K562 (cell line): ENCODE measurements around the gene AKAP12. TPM values are rescaled to one million over a fixed set of nuclear protein-coding genes. Genes with fewer than 3 reads are reported as not detected.

Source experiments
- ATAC-seq: fragments of 200-7000 bp; cut with Tn5 transposase; 3 replicates; pipeline ENCODE4 v1.9.1; 2020; ENCODE audit warnings: moderate library complexity
- BruUV-seq: library from RNA; stranded (reverse); fragments of 400-500 nt; replicated peaks from 2 replicates; lab custom pipeline; 2021; lab: Mats Ljungman, UMichigan
- CTCF ChIA-PET: fragments of 300-600 bp; formaldehyde crosslinking; extraction: SDS; loops from one replicate; lab custom pipeline; 2021; ENCODE audit warnings: low intra/inter-chr PET ratio; lab: Yijun Ruan, JAX
- POLR2A ChIA-PET: fragments of 300-600, 350-650 bp; sonication (Branson Sonifier 250); formaldehyde crosslinking; extraction: SDS; loops from one replicate; lab custom pipeline; 2021; ENCODE audit warnings: antibody characterized with exemption, inconsistent platforms; lab: Yijun Ruan, JAX
- DNase-seq, 4 experiments: peaks; one replicate each; pipeline versions ENCODE4 v3.0.0 to v3.0.0-alpha.2; 2011 to 2018; ENCODE audit warnings: low spot score in 3 of 4, mixed read lengths in 3 of 4; ENCODE audit errors: extremely low read depth in 1 of 4
- FAIRE-seq: peaks from 2 replicates; lab custom pipeline; 2011; peaks lifted over from hg19 to GRCh38; lab: Jason Lieb, UNC
- H2AFZ ChIP-seq: 2 replicates; pipeline ENCODE4 v1.6.0; 2011; ENCODE audit warnings: low read depth, low read length, control low read depth, inconsistent platforms
- H3K27ac ChIP-seq: fragments of 200-600 bp; 3 replicates; pipeline ENCODE4 v1.8.0; 2011; ENCODE audit warnings: low read depth, mild to moderate bottlenecking, control low read depth, inconsistent platforms, low read length, moderate library complexity, mixed read lengths; ENCODE audit errors: extremely low read depth
- H3K27me3 ChIP-seq, 2 experiments: fragments of 300-600 bp in 1 of 2; 2 replicates in 1 of 2; 3 replicates in 1 of 2; pipeline versions ENCODE4 v1.6.0 to v1.8.0; 2011; ENCODE audit warnings: inconsistent platforms in 2 of 2, low read length in 2 of 2, mild to moderate bottlenecking in 1 of 2, mixed read lengths in 1 of 2, moderate library complexity in 1 of 2; ENCODE audit not compliant: control insufficient read depth in 2 of 2, insufficient read depth in 2 of 2
- H3K36me3 ChIP-seq: fragments of 300-600 bp; 3 replicates; pipeline ENCODE4 v1.8.0; 2011; ENCODE audit warnings: mild to moderate bottlenecking, low read length, inconsistent platforms; ENCODE audit not compliant: control insufficient read depth, insufficient read depth
- H3K4me1 ChIP-seq, 2 experiments: fragments of 200-600 bp in 1 of 2; replicated peaks in 1 of 2; 2 replicates in 1 of 2; 3 replicates in 1 of 2; pipeline versions ENCODE4 v1.5.1 to v1.8.0; 2011; ENCODE audit warnings: inconsistent platforms in 2 of 2, low read length in 2 of 2, mild to moderate bottlenecking in 1 of 2, mixed read lengths in 1 of 2, moderate library complexity in 1 of 2; ENCODE audit not compliant: control insufficient read depth in 2 of 2, insufficient read depth in 2 of 2
- H3K4me2 ChIP-seq: 2 replicates; pipeline ENCODE4 v1.6.1; 2011; ENCODE audit warnings: low read length, control low read depth, inconsistent platforms, mixed read lengths; ENCODE audit not compliant: insufficient read depth
- H3K4me3 ChIP-seq: fragments of 200-600 bp; sonication (generic), shearing (Covaris generic); 2 replicates; pipeline ENCODE4 v1.5.1; 2016; ENCODE audit warnings: control low read depth, inconsistent platforms
- H3K79me2 ChIP-seq: fragments of 200-600 bp; 3 replicates; pipeline ENCODE4 v1.8.0; 2011; ENCODE audit warnings: low read length, inconsistent platforms; ENCODE audit not compliant: control insufficient read depth, insufficient read depth
- H3K9ac ChIP-seq, 2 experiments: 2 replicates each; pipeline versions ENCODE4 v1.6.0 to v1.6.1; 2011; ENCODE audit warnings: low read depth in 2 of 2, low read length in 2 of 2, control low read depth in 1 of 2, inconsistent platforms in 1 of 2, mild to moderate bottlenecking in 1 of 2, mixed read lengths in 1 of 2; ENCODE audit not compliant: insufficient read depth in 1 of 2
- H3K9me1 ChIP-seq: one replicate; pipeline ENCODE4 v1.6.0; 2011; ENCODE audit warnings: inconsistent platforms, mild to moderate bottlenecking, low read length, moderate library complexity; ENCODE audit not compliant: control insufficient read depth, insufficient read depth
- H3K9me3 ChIP-seq: replicated peaks from 2 replicates; pipeline ENCODE4 v1.5.1; 2011; ENCODE audit warnings: low read depth, low read length, inconsistent platforms; ENCODE audit not compliant: control insufficient read depth, insufficient read depth
- H4K20me1 ChIP-seq: replicated peaks from 2 replicates; pipeline ENCODE4 v1.6.1; 2011; ENCODE audit warnings: low read length, inconsistent platforms, mixed read lengths; ENCODE audit not compliant: control insufficient read depth, insufficient read depth
- BHLHE40 ChIP-seq: IDR thresholded peaks from 2 replicates; pipeline ENCODE4 v1.6.1; 2011; ENCODE audit warnings: low read length, improper control_type of control experiment
- CBFA2T3 ChIP-seq: fragments of 450-650 bp; IDR thresholded peaks from 2 replicates; pipeline ENCODE4 v1.6.1; 2017
- CTBP1 ChIP-seq: fragments of 450-650 bp; IDR thresholded peaks from 2 replicates; pipeline ENCODE4 v1.6.1; 2016; ENCODE audit warnings: borderline replicate concordance
- RAD21 ChIP-seq, 2 experiments: fragments of 250-450 bp in 1 of 2; fragments of 450-650 bp in 1 of 2; sonication (Bioruptor Pico) in 1 of 2; formaldehyde crosslinking in 1 of 2; IDR thresholded peaks in 1 of 2; conservative IDR thresholded peaks in 1 of 2; 2 replicates each; pipeline versions ENCODE4 v1.4.0 to v1.8.0; 2020 to 2022; ENCODE audit warnings: mild to moderate bottlenecking in 2 of 2, moderate library complexity in 1 of 2
- YBX1 ChIP-seq: fragments of 450-650 bp; IDR thresholded peaks from 2 replicates; pipeline ENCODE4 v1.7.1; 2016; ENCODE audit warnings: mild to moderate bottlenecking
- ZNF398 ChIP-seq: fragments of 250-450 bp; sonication (Bioruptor Pico); IDR thresholded peaks from 2 replicates; pipeline ENCODE4 v1.8.0; 2021; ENCODE audit warnings: moderate library complexity, mild to moderate bottlenecking, inconsistent platforms
- WGBS: fragments of 100-300 bp; shearing (Covaris generic); methylation state at CpG from one replicate; pipeline ENCODE4 v1.1.6; 2016; ENCODE audit warnings: low coverage, mixed read lengths; ENCODE audit not compliant: insufficient coverage; ENCODE audit errors: missing lambda C conversion rate; 5-methylcytosine and 5-hydroxymethylcytosine counted together
- in situ Hi-C: fragments of 300-500 bp; cut with MboI; formaldehyde crosslinking; loops from 4 replicates; pipeline ENCODE4 v1.15.0; 2018; ENCODE audit warnings: inconsistent platforms, mixed read lengths
- intact Hi-C: fragments of 100-400 bp; cut with micrococcal nuclease; formaldehyde crosslinking; loops from 2 replicates; pipeline ENCODE4 v1.14.2; 2022
- polyA plus RNA-seq, 8 experiments: library from polyadenylated mRNA; depleted of rRNA in 4 of 8; stranded (reverse) in 5 of 8; unstranded in 3 of 8; fragments of >200 nt; fragmentation: Nextera tagmentation in 2 of 8; fragmentation: Illumina TruSeq in 1 of 8; extraction: Ambion mirVana in 2 of 8; extraction: Trizol in 1 of 8; gene quantifications; 2 replicates each; pipeline versions ENCODE4 v1.2.1 to v1.2.3, GENCODE V29; 2011 to 2014; ENCODE audit warnings: inconsistent platforms in 1 of 8, missing spikeins in 1 of 8
- total RNA-seq, 7 experiments: library from RNA; depleted of rRNA in 6 of 7; stranded (reverse); fragments of >200 nt in 6 of 7; fragmentation: Illumina TruSeq in 2 of 7; extraction: Trizol in 2 of 7; gene quantifications; 2 replicates each; pipeline versions ENCODE4 v1.2.1 to v1.2.3, GENCODE V29; 2011 to 2021; ENCODE audit warnings: low replicate concordance in 1 of 7

Gene AKAP12
- total and polyA plus RNA-seq, 9 of the 15 experiments (the other 6 are each of a cell fraction or from before 2014, with no cell fraction given): 0.08 to 2.0 (median 0.62) TPM

- H3K36me3 ChIP-seq: no peaks in the 10 kb centered on the region
- peaks cover 0 to 4% of the 10 kb centered on the region in 2 experiments; a peak in 3 of 5 replicates for H3K4me1 ChIP-seq
- H3K9ac ChIP-seq: no peak overlapping the region; a peak in 1 of 4 replicates
- DNase-seq (no peak), ATAC-seq (peak; percentile 14; the same call in 1 of the 3 replicates), FAIRE-seq (no peak)
- CTCF ChIA-PET: interaction anchor here (0.6 kb wide), 1 partner anchor 51 kb away, joined by 3 read pairs; no protein-coding TSS in a partner anchor
- BruUV-seq: no TSS peak
- no peaks in the 10 kb centered on the region for H3K79me2 ChIP-seq
- H3K9me1 ChIP-seq: no peaks in the 10 kb centered on the region
- H3K9me3 ChIP-seq: no peaks in the 10 kb centered on the region
- no peak overlapping the region for H3K27ac ChIP-seq
- intact Hi-C loops (no loop called here), in situ Hi-C loops (no loop called here)
- peaks cover 51 to 59% of the 10 kb centered on the region in 2 experiments for H3K27me3 ChIP-seq
- POLR2A ChIA-PET: interaction anchor here (0.5 to 1.0 kb wide), 3 partner anchors 10 to 22 kb away, joined by 3 to 4 read pairs (median 3); no protein-coding TSS in a partner anchor
- H4K20me1 ChIP-seq: 0 out of 2 replicates have a peak, but pooled peaks cover 4% of the 10 kb centered on the region
- no peak overlapping the region for H2AFZ ChIP-seq
- H3K4me2 ChIP-seq: no peak overlapping the region; the same call in 1 of the 2 replicates
- 3% methylated on average over 19 of the region's 19 CpGs for WGBS
- H3K4me3 ChIP-seq: no peak overlapping the region
- no peak for TF ChIP-seq YBX1
- TF ChIP-seq CBFA2T3: no peak
- no peak for TF ChIP-seq ZNF398
- TF ChIP-seq BHLHE40: 0 out of 2 replicates have a peak, but pooled peaks have one; percentile 14
- 0 out of 2 replicates have a peak, but pooled peaks have one; percentile 13 for TF ChIP-seq CTBP1
- peak in 1 of 2 experiments; percentile 21; a peak in 1 of 4 replicates for TF ChIP-seq RAD21 (CRISPR knock-in tag; conservative IDR thresholded peaks at IDR 0.05 in 1 of 2, IDR thresholded peaks at IDR 0.05 in 1 of 2)
These were observed 112.9 kb downstream of the AKAP12 start for GRCh38 chr6:151352410-151353396.
